HepG2 (cell line): ENCODE results near the gene MIGA2. TPM values are rescaled to one million over a fixed set of nuclear protein-coding genes. Genes with fewer than 3 reads are reported as not detected.
A peak's percentile ranks its signal among the peaks of the same experiment; 100 is the strongest.

Experiments used
- ATAC-seq: fragments of 200-7000 bp; cut with Tn5 transposase; 3 replicates; pipeline ENCODE4 v1.9.1; 2020; ENCODE audit warnings: mild to moderate bottlenecking, moderate library complexity
- BruUV-seq: library from RNA; stranded (reverse); fragments of 400-500 nt; replicated peaks from 2 replicates; lab custom pipeline; 2021; lab: Mats Ljungman, UMichigan
- CTCF ChIA-PET: fragments of 300-600 bp; formaldehyde crosslinking; extraction: SDS; loops from one replicate; lab custom pipeline; 2021; ENCODE audit warnings: low total read pairs, inconsistent platforms, low intra/inter-chr PET ratio; lab: Yijun Ruan, JAX
- POLR2A ChIA-PET: fragments of 350-600 bp; sonication (Branson Sonifier 250); formaldehyde crosslinking; loops from one replicate; lab custom pipeline; 2020; ENCODE audit warnings: antibody characterized with exemption, inconsistent platforms; lab: Yijun Ruan, JAX
- DNase-seq: peaks from one replicate; pipeline ENCODE4 v3.0.0-alpha.2; 2015; ENCODE audit warnings: low spot score
- FAIRE-seq: peaks from 3 replicates; lab custom pipeline; 2011; peaks lifted over from hg19 to GRCh38; lab: Jason Lieb, UNC
- H2AFZ ChIP-seq: one replicate; pipeline ENCODE4 v1.6.1; 2011; ENCODE audit warnings: low read length, inconsistent platforms
- H3K27ac ChIP-seq: fragments of 300-600 bp; 3 replicates; pipeline ENCODE4 v1.8.0; 2011; ENCODE audit warnings: mixed run types, mild to moderate bottlenecking, mixed read lengths, low read length, inconsistent platforms; ENCODE audit not compliant: insufficient read depth; ENCODE audit errors: extremely low read length
- H3K27me3 ChIP-seq, 2 experiments: fragments of 200-600 bp in 1 of 2; 2 replicates in 1 of 2; 3 replicates in 1 of 2; pipeline versions ENCODE4 v1.6.0 to v1.8.0; 2011; ENCODE audit warnings: low read length in 2 of 2, mild to moderate bottlenecking in 2 of 2, moderate library complexity in 2 of 2, inconsistent platforms in 1 of 2; ENCODE audit not compliant: insufficient read depth in 2 of 2, control insufficient read depth in 1 of 2
- H3K36me3 ChIP-seq, 2 experiments: fragments of 200-600 bp in 1 of 2; replicated peaks in 1 of 2; 2 replicates in 1 of 2; 3 replicates in 1 of 2; pipeline versions ENCODE4 v1.5.1 to v1.8.0; 2011; ENCODE audit warnings: low read length in 2 of 2, inconsistent platforms in 1 of 2; ENCODE audit not compliant: insufficient read depth in 2 of 2, control insufficient read depth in 1 of 2
- H3K4me1 ChIP-seq: 2 replicates; pipeline ENCODE4 v1.5.1; 2012; ENCODE audit warnings: low read length, inconsistent platforms; ENCODE audit not compliant: insufficient read depth
- H3K4me2 ChIP-seq: 2 replicates; pipeline ENCODE4 v1.6.0; 2011; ENCODE audit warnings: low read depth, low read length, inconsistent platforms
- H3K4me3 ChIP-seq, 3 experiments: fragments of 200-600 bp in 1 of 3; sonication (generic), shearing (Covaris generic) in 1 of 3; replicated peaks in 1 of 3; 2 replicates each; pipeline ENCODE4 v1.5.1; 2011 to 2016; ENCODE audit warnings: low read length in 3 of 3, inconsistent platforms in 2 of 3, low read depth in 2 of 3, mild to moderate bottlenecking in 2 of 3, control low read depth in 1 of 3, mixed read lengths in 1 of 3; ENCODE audit not compliant: insufficient read depth in 1 of 3
- H3K79me2 ChIP-seq: one replicate; pipeline ENCODE4 v1.6.1; 2011; ENCODE audit warnings: low read length, inconsistent platforms; ENCODE audit not compliant: insufficient read depth
- H3K9ac ChIP-seq: 2 replicates; pipeline ENCODE4 v1.6.0; 2011; ENCODE audit warnings: mild to moderate bottlenecking, low read depth, low read length, inconsistent platforms; ENCODE audit not compliant: insufficient read depth
- H3K9me3 ChIP-seq: 2 replicates; pipeline ENCODE4 v1.5.1; 2012; ENCODE audit warnings: mild to moderate bottlenecking, low read length
- H4K20me1 ChIP-seq: 2 replicates; pipeline ENCODE4 v1.6.0; 2011; ENCODE audit warnings: inconsistent platforms, mild to moderate bottlenecking, low read length, moderate library complexity; ENCODE audit not compliant: insufficient read depth
- CCAR2 ChIP-seq: fragments of 200-400 bp; formaldehyde crosslinking; optimal IDR thresholded peaks from 2 replicates; pipeline ENCODE3; 2018; ENCODE audit warnings: low read depth, mild to moderate bottlenecking, low read length, moderate library complexity
- CERS6 ChIP-seq: sonication (generic); formaldehyde crosslinking; IDR thresholded peaks from 2 replicates; pipeline ENCODE4 v1.5.0; 2020; ENCODE audit warnings: missing genetic modification reagents
- KLF16 ChIP-seq, 2 experiments: sonication (generic) in 1 of 2; formaldehyde crosslinking in 1 of 2; IDR thresholded peaks; 2 replicates each; pipeline versions ENCODE4 v1.6.1 to v1.8.0; 2016 to 2023; ENCODE audit warnings: missing genetic modification reagents in 2 of 2, missing compliant biosample characterization in 1 of 2
- POLR2A ChIP-seq, 2 experiments: IDR thresholded peaks; 2 replicates each; pipeline ENCODE4 v1.6.1; 2011; ENCODE audit warnings: low read depth in 2 of 2, low read length in 2 of 2, mild to moderate bottlenecking in 1 of 2, moderate library complexity in 1 of 2; ENCODE audit not compliant: insufficient read depth in 1 of 2
- RBM22 ChIP-seq: fragments of 200-400 bp; formaldehyde crosslinking; optimal IDR thresholded peaks from 2 replicates; pipeline ENCODE3; 2017; ENCODE audit warnings: mild to moderate bottlenecking, low read length, moderate library complexity
- TBL1XR1 ChIP-seq: fragments of 150-350 bp; IDR thresholded peaks from 2 replicates; pipeline ENCODE4 v1.6.1; 2014; ENCODE audit warnings: borderline replicate concordance, low read length; ENCODE audit not compliant: partially characterized antibody
- TCF7 ChIP-seq: sonication (generic); IDR thresholded peaks from 2 replicates; pipeline ENCODE4 v1.6.1; 2016; ENCODE audit warnings: antibody characterized with exemption, low read depth
- ZMYM3 ChIP-seq: sonication (generic); formaldehyde crosslinking; IDR thresholded peaks from 2 replicates; pipeline ENCODE4 v1.5.1; 2020; ENCODE audit warnings: mild to moderate bottlenecking, missing genetic modification reagents
- ZNF34 ChIP-seq: sonication (generic); formaldehyde crosslinking; IDR thresholded peaks from 2 replicates; pipeline ENCODE4 v1.4.0; 2020; ENCODE audit warnings: mild to moderate bottlenecking, missing genetic modification reagents, borderline replicate concordance
- WGBS: methylation state at CpG from one replicate; pipeline ENCODE4 v1.1.6; 2017; ENCODE audit warnings: low lambda C conversion rate; 5-methylcytosine and 5-hydroxymethylcytosine counted together
- in situ Hi-C: cut with HindIII; loops from 2 replicates; pipeline ENCODE4 v1.10.0; 2017; ENCODE audit warnings: low pct_unique_long_range_greater_than_20kb; ENCODE audit not compliant: extremely low pct_ligation_motif_present
- intact Hi-C: fragments of 100-400 bp; cut with micrococcal nuclease; formaldehyde crosslinking; loops from one replicate; pipeline ENCODE4 v1.10.0; 2022; ENCODE audit not compliant: unreplicated experiment
- polyA plus RNA-seq, 8 experiments: library from polyadenylated mRNA; depleted of rRNA in 3 of 8; stranded (reverse) in 7 of 8; unstranded in 1 of 8; fragments of >200 nt; fragmentation: Illumina TruSeq in 4 of 8; extraction: Trizol in 4 of 8; gene quantifications; 2 replicates each; pipeline versions ENCODE4 v1.2.1 to v1.2.3, GENCODE V29; 2011 to 2016; ENCODE audit warnings: low read depth in 4 of 8, missing spikeins in 1 of 8, mixed read lengths in 1 of 8; ENCODE audit not compliant: insufficient read depth in 1 of 8
- total RNA-seq, 5 experiments: library from RNA; depleted of rRNA; stranded (reverse); fragments of >200 nt; fragmentation: Illumina TruSeq; extraction: Trizol; gene quantifications; 2 replicates each; pipeline ENCODE4 v1.2.3, GENCODE V29; 2016; ENCODE audit warnings: low read depth in 1 of 5

MIGA2 gene
- total and polyA plus RNA-seq, 2 of the 13 experiments (the other 11 are each of a cell fraction or from before 2014, with no cell fraction given): 10.8 to 17.1 TPM

DNA sequence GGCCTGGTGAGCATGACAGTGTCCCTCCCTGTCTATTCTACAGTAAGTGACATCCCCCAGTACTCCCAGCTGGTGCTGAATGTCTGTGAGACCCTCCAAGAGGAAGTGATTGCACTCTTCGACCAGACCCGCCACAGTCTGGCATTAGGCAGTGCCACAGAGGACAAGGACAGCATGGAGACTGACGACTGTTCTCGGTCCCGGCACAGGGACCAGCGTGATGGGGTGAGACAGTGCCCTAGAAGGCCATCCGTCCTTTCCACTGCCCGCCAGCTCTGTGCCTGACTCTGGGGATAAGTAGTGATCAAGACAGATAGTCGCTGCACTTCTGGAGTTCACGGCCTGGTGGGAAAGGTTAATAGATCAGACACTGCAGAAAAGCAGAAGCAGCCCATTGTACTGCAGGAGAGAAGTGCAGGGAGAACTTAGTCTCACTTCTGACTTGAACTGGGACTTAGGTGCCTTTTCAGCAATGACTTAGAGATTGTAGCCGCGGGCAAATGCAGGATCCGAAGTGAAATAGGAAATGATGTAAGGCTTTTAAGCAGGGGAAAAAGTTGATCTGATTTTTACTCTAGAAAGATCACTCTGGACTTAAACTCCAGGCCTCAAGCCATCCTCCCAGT is 36.7 kb upstream of the MIGA2 start:
- WGBS: over 99% methylated on average over 13 of the region's 13 CpGs
- Histone ChIP-seq H3K4me2 (no peak overlapping the region), H3K9ac (no peak overlapping the region), H3K27ac (no peak overlapping the region), H3K79me2 (no peaks in the 10 kb centered on the region), H3K4me3 (no peak overlapping the region), H2AFZ (no peak overlapping the region), H4K20me1 (no peaks in the 10 kb centered on the region), H3K9me3 (no peaks in the 10 kb centered on the region), H3K36me3 (peaks cover 48 to 81% of the 10 kb centered on the region in 2 experiments), H3K4me1 (no peaks in the 10 kb centered on the region), H3K27me3 (no peaks in the 10 kb centered on the region)
- BruUV-seq: no TSS peak
- ATAC-seq: no peak
- intact Hi-C loops (loop anchor here (10.0 kb wide), 1 partner anchor 145 kb away; no protein-coding TSS in a partner anchor), in situ Hi-C loops (no loop called here)
- no peak for DNase-seq
- no peak for FAIRE-seq
- CTCF ChIA-PET: no interaction called here
- TF ChIP-seq CERS6 (CRISPR knock-in tag): no peak
- POLR2A ChIA-PET: no interaction called here

DNA sequence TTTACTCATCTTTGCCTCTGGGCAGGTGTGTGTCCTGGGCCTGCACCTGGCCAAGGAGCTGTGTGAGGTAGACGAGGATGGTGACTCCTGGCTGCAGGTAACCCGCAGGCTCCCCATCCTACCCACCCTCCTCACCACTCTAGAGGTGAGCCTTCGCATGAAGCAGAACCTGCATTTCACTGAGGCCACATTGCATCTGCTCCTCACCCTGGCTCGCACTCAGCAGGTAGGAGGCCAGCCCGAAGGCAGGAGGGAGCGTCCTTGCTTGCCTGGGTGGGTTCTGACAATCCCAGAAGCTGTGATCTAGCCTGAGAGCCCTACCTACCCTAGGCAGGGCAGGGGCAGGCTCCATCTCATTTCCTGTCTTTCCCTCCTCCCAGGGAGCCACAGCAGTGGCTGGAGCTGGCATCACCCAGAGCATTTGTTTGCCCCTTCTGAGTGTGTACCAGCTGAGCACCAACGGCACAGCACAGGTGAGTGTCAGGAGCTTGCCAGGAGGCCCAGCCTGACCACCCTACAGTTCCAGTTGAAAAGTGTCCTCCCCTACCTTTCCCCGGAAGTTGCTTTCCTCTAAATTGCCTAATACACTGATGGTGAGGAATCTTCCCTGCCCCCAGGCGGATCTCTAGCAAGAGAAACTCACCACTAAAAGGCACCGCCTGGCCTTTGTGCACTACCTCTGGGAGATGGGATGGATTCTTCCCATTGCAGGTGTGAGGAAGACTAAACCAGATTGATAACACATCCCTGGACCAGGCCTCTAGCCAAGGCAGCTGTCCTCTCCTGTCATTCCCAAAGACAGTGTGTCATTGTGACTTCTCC is 34.7 kb upstream of the MIGA2 start:
- Histone ChIP-seq H3K27me3 (no peaks in the 10 kb centered on the region), H3K4me2 (no peak overlapping the region), H3K9ac (no peak overlapping the region), H3K36me3 (peaks cover 49 to 81% of the 10 kb centered on the region in 2 experiments), H3K27ac (no peak overlapping the region), H3K4me3 (no peak overlapping the region), H3K4me1 (no peaks in the 10 kb centered on the region), H2AFZ (no peak overlapping the region), H4K20me1 (no peaks in the 10 kb centered on the region), H3K9me3 (no peaks in the 10 kb centered on the region), H3K79me2 (no peaks in the 10 kb centered on the region)
- DNase-seq (no peak), ATAC-seq (no peak), FAIRE-seq (no peak)
- WGBS: 92% methylated on average over 9 of the region's 10 CpGs
- intact Hi-C loops (loop anchor here (10.0 kb wide), 1 partner anchor 147 kb away; no protein-coding TSS in a partner anchor), in situ Hi-C loops (no loop called here)
- CTCF ChIA-PET: no interaction called here
- no peak for TF ChIP-seq KLF16 (CRISPR knock-in tag; IDR thresholded peaks at IDR 0.05)
- TF ChIP-seq CCAR2: no peak
- no peak for TF ChIP-seq TBL1XR1
- no peak for TF ChIP-seq ZNF34 (CRISPR knock-in tag)
- peak; percentile 65 for TF ChIP-seq RBM22
- TF ChIP-seq TCF7: no peak
- no peak for TF ChIP-seq ZMYM3 (CRISPR knock-in tag)
- TF ChIP-seq POLR2A (IDR thresholded peaks at IDR 0.05; ENCODE audit: insufficient read depth in 1 of 2, low read depth in 2 of 2, low read length in 2 of 2): no peak
- no TSS peak for BruUV-seq
- POLR2A ChIA-PET: no interaction called here
